Subcutaneous abdominal adipose tissue (tissue), 5 donors: Measurements from ENCODE around the gene KCNIP1.

Experiments
- H3K27ac ChIP-seq: one replicate; pipeline ENCODE4 v1.7.0; 2013; ENCODE audit warnings: low read depth, mild to moderate bottlenecking, inconsistent platforms, low read length, moderate library complexity
- H3K27me3 ChIP-seq, 5 donors: one replicate each; pipeline ENCODE4 v1.7.0; 2013; ENCODE audit warnings: low read length in 5 of 5, inconsistent platforms in 1 of 5; ENCODE audit not compliant: control insufficient read depth in 5 of 5, insufficient read depth in 4 of 5
- H3K36me3 ChIP-seq, 5 donors: one replicate each; pipeline ENCODE4 v1.7.0; 2013; ENCODE audit warnings: low read length in 5 of 5; ENCODE audit not compliant: control insufficient read depth in 5 of 5, insufficient read depth in 5 of 5
- H3K4me1 ChIP-seq, 5 donors: one replicate each; pipeline ENCODE4 v1.7.0; 2013; ENCODE audit warnings: low read length in 5 of 5, mild to moderate bottlenecking in 3 of 5, moderate library complexity in 1 of 5; ENCODE audit not compliant: control insufficient read depth in 5 of 5, insufficient read depth in 5 of 5
- H3K4me3 ChIP-seq, 5 donors: one replicate each; pipeline ENCODE4 v1.7.0; 2013; ENCODE audit warnings: low read length in 5 of 5, low read depth in 1 of 5
- H3K9ac ChIP-seq, 5 donors: one replicate each; pipeline ENCODE4 v1.7.0; 2013; ENCODE audit warnings: low read length in 5 of 5, mild to moderate bottlenecking in 4 of 5, moderate library complexity in 3 of 5
- H3K9me3 ChIP-seq, 5 donors: one replicate each; pipeline ENCODE4 v1.7.0; 2013; ENCODE audit warnings: low read length in 5 of 5; ENCODE audit not compliant: control insufficient read depth in 5 of 5
- donor health status: healthy.
- donor health status: healthy.
- donor health status: healthy.
- donor health status: healthy.
- donor health status: healthy.

Gene KCNIP1

GRCh38 chr5:170628691-170629565, 125.1 kb downstream of the KCNIP1 start:
- Histone ChIP-seq H3K4me3 (no peak overlapping the region), H3K36me3 (no peaks in the 10 kb centered on the region), H3K9ac (no peak overlapping the region), H3K9me3 (no peaks in the 10 kb centered on the region), H3K27me3 (peaks cover 0 to 6% (median 2%) of the 10 kb centered on the region in 5 donors), H3K27ac (no peak overlapping the region), H3K4me1 (peaks cover 4 to 32% (median 29%) of the 10 kb centered on the region in 5 donors)

GRCh38 chr5:170629566-170630175, 125.9 kb downstream of the KCNIP1 start:
- Histone ChIP-seq H3K9me3 (no peaks in the 10 kb centered on the region), H3K9ac (no peak overlapping the region), H3K27ac (no peak overlapping the region)

GRCh38 chr5:170630226-170630625, 126.4 kb downstream of the KCNIP1 start:
- Histone ChIP-seq H3K9ac (no peak overlapping the region), H3K27ac (no peak overlapping the region), H3K36me3 (no peaks in the 10 kb centered on the region), H3K4me3 (no peak overlapping the region), H3K9me3 (no peaks in the 10 kb centered on the region), H3K4me1 (peaks cover 4 to 40% (median 37%) of the 10 kb centered on the region in 5 donors), H3K27me3 (peaks cover 0 to 4% (median 2%) of the 10 kb centered on the region in 5 donors)

More at GRCh38 chr5:170629566-170630175, 125.9 kb downstream of the KCNIP1 start:
- Histone ChIP-seq H3K4me3 (no peak overlapping the region), H3K4me1 (peaks cover 4 to 40% (median 37%) of the 10 kb centered on the region in 5 donors), H3K36me3 (no peaks in the 10 kb centered on the region), H3K27me3 (peaks cover 0 to 6% (median 2%) of the 10 kb centered on the region in 5 donors)

- Histone ChIP-seq H3K4me1 (peaks cover 4 to 40% (median 37%) of the 10 kb centered on the region in 5 donors), H3K4me3 (no peak overlapping the region), H3K9me3 (no peaks in the 10 kb centered on the region), H3K36me3 (no peaks in the 10 kb centered on the region), H3K27ac (no peak overlapping the region), H3K9ac (no peak overlapping the region), H3K27me3 (peaks cover 0 to 3% (median under 1%) of the 10 kb centered on the region in 5 donors)
Measured at GRCh38 chr5:170630711-170631141, 126.9 kb downstream of the KCNIP1 start.

- no peaks in the 10 kb centered on the region for H3K36me3 ChIP-seq
- peak overlapping the region in 1 of 5 donors; percentile 11 for H3K9ac ChIP-seq
- H3K27ac ChIP-seq, result no peak overlapping the region
- peaks cover 0 to 2% (median 0%) of the 10 kb centered on the region in 5 donors for H3K27me3 ChIP-seq
- H3K9me3 ChIP-seq, result no peaks in the 10 kb centered on the region
- H3K4me1 ChIP-seq, result peaks cover 4 to 40% (median 37%) of the 10 kb centered on the region in 5 donors
- no peak overlapping the region for H3K4me3 ChIP-seq
Measured at GRCh38 chr5:170631466-170632195, 127.8 kb downstream of the KCNIP1 start.

GRCh38 chr5:170632266-170632984, 128.6 kb downstream of the KCNIP1 start:
- Histone ChIP-seq H3K27ac (peak overlapping the region; percentile 79), H3K9me3 (no peaks in the 10 kb centered on the region), H3K27me3 (peaks cover 0 to 1% (median 0%) of the 10 kb centered on the region in 5 donors), H3K4me3 (peak overlapping the region in 2 of 5 donors; percentile 41 to 52), H3K4me1 (peaks cover 4 to 40% (median 37%) of the 10 kb centered on the region in 5 donors), H3K9ac (peak overlapping the region in 1 of 5 donors; percentile 11), H3K36me3 (no peaks in the 10 kb centered on the region)

GRCh38 chr5:170632985-170633234, 129.1 kb downstream of the KCNIP1 start:
- no peaks in the 10 kb centered on the region for H3K36me3 ChIP-seq
- peak overlapping the region; percentile 79 for H3K27ac ChIP-seq
- H3K9me3 ChIP-seq, result no peaks in the 10 kb centered on the region
- H3K4me3 ChIP-seq, result peak overlapping the region in 4 of 5 donors; percentile 41 to 52 (median 46)
- peaks cover 4 to 40% (median 37%) of the 10 kb centered on the region in 5 donors for H3K4me1 ChIP-seq
- no peaks in the 10 kb centered on the region for H3K27me3 ChIP-seq
- H3K9ac ChIP-seq, result peak overlapping the region in 3 of 5 donors; percentile 26 to 58 (median 45)

- no peaks in the 10 kb centered on the region for H3K9me3 ChIP-seq
- H3K4me1 ChIP-seq, result peaks cover 4 to 40% (median 37%) of the 10 kb centered on the region in 5 donors
- H3K4me3 ChIP-seq, result peak overlapping the region; percentile 23 to 52 (median 44)
- H3K27me3 ChIP-seq, result no peaks in the 10 kb centered on the region
- peak overlapping the region in 3 of 5 donors; percentile 26 to 58 (median 45) for H3K9ac ChIP-seq
- no peaks in the 10 kb centered on the region for H3K36me3 ChIP-seq
- peak overlapping the region; percentile 79 for H3K27ac ChIP-seq
Measured at GRCh38 chr5:170633235-170634081, 129.6 kb downstream of the KCNIP1 start.
